ENCODE results near the gene ATP9B.
"Not testable (repeated sequence)": the region's sequence is repeated elsewhere in the genome, so short reads cannot be mapped to it uniquely, and the experiment has no call there.

The ATP9B gene

DNA sequence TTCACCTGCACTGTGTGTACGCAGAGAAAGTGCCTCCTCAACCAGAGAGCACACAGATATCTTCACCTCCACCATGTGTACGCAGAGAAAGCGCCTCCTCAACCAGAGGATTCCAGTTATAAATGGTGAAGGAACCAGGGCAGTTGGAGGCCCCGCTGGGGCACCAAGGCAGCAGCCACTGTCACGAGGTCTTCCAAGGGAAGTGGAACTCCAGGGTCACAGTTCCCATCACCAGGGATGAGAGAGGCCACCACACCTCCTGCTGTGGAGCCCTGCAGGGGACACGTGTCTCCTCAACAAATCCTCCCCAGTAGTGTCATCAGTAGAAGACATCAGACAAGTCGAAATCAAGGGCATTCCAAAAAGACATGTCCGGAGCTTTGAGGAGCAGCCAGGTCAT is 298.3 kb downstream of the ATP9B start:
- DNase-seq, result no peak

DNA sequence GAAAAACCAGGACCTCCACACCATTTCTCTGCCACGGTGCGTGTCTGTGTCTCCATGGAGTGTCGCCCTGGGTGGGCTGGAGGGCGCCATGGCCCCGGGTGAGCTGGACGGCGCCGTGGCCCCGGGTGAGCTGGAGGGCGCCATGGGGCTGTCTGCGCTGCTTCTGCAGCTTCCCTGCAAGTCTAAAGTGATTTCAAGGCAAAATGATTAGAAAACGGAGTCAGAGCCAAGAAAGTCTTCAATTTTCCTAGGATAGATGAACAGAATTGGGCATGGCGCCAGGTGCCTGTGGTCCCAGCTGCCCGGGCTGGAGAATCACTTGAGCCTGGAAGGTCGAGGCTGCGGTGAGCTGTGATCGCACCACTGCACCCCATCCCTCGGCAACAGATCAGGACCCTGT is 298.8 kb downstream of the ATP9B start:
- no peak for DNase-seq

DNA sequence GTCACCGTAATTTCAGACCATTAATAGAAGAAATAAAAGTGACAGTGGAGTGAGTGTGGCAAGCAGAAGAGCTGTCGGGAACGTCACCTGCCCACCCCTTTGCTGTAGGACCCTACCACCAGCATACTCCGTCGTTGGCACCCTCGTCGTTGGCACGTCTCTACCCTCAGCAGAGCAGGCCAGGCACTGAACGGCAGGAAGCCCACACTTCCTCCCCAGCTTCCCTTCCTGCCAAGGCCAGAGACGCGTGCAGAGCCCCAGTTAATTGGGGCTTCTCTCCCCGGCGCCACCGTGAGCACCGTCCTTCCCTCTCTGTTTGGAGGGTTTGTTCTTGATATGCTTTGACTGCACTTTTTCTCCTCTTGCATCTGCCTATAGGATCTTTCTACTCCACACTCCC is 299.5 kb downstream of the ATP9B start:
- DNase-seq, result no peak

DNA sequence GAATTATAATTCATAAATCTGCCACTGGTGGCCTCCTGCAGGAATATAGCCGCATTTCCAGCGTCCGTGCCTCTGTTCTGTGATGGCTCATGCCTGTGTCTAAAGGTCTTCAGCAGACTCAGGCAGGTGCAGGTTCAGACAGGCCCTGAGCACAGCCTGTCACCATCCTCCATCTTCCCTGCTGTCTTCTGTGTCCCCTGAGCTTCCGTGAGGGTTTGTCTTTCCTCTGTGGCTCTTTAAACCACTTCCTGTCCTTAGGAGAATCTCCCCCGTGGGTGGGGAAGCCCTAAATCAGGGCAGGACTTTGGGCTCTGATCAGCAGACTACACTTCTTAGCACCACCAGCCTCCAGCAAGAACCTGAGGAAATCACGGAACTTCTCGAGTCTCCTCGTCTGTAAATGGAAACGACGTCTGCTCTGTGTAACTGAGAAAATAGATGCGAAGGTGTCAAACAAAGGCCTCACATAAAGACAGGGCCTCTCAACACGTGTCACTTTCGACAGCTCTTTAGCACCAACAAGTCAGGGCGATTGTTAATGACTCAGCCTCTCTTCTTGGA is 302.4 kb downstream of the ATP9B start:
- no peak for DNase-seq

DNA sequence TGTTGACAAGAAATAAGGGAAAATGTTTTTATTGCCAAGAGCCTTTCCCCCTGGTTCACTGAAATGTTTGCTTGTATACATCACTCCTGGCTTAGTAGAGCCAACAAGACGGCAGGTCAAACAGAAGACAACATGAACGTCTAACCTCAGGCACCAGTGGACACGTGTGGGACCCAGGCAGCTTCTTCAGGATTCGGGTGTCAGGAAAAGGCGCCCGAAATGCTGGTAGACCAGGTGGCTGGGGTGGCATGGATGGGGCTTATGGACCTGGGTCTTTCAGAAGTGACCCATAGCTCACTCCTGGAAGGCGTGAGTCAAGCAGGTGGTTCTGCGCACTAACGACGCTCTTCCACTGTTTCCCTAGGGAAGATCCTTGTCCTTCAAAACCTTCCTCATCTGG is 303.3 kb downstream of the ATP9B start:
- no peak for DNase-seq

DNA sequence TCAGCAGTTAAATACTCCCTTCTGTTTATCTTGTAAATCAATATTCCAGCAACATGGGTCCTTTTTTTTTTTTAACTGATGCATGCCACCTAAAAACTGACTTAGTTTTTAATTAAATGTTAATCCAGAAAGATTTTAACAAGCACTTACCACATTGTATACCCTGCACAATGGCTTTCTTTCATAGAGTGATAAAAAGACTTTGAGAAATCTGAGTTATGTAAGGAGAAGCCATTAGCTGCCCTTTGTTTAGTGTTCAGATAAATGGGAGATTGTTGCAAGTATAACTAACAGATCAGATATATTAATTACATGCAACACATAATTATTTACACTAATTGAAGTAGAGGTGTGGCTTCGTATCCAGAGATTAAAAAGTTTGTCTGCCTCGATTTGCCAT is 303.8 kb downstream of the ATP9B start:
- no peak for DNase-seq

DNA sequence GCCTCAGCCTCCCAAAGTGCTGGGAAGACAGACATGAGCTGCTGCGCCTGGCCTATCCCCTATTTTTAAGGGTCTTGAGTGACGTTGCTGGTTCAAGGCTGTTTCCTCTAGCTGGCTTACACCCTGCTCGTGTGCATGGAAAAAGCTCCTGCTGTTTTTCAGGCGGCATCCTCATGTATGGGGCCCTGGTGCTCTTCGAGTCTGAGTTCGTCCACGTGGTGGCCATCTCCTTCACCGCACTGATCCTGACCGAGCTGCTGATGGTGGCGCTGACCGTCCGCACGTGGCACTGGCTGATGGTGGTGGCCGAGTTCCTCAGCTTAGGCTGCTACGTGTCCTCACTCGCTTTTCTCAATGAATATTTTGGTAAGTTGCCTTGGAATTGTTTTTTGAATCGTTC is 304.5 kb downstream of the ATP9B start:
- DNase-seq, result no peak

DNA sequence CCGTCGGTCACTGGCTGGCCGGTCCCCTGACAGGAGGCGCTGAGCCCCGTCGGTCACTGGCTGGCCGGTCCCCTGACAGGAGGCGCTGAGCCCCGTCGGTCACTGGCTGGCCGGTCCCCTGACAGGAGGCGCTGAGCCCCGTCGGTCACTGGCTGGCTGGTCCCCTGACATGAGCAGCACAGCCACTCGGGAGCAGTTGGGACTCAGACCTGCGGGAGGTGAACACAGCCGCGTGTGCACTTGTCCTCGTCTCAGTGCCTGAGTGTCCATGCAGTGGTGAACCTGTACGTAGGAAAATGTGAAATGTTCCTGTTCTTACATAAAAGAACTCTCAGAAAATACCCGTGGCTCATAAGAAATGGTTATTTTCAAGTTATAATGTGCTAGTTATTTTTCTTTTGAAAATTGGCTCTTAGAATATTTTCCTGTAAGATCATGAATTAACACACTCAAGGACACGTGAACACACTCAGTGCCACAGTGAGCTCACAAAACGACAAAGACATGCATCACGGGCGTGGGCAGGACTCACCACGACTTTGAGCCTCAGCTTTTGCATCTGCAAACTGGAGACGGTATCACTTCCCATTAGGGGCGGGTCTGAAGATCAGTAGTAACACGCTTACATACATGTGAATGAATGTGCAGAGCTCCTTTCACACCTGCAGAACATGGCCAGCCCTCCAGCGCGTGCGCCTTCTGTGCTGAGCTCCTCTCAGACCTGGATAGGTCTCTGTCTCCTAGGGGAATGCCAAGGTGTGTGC is 305.4 kb downstream of the ATP9B start:
- no peak for DNase-seq

DNA sequence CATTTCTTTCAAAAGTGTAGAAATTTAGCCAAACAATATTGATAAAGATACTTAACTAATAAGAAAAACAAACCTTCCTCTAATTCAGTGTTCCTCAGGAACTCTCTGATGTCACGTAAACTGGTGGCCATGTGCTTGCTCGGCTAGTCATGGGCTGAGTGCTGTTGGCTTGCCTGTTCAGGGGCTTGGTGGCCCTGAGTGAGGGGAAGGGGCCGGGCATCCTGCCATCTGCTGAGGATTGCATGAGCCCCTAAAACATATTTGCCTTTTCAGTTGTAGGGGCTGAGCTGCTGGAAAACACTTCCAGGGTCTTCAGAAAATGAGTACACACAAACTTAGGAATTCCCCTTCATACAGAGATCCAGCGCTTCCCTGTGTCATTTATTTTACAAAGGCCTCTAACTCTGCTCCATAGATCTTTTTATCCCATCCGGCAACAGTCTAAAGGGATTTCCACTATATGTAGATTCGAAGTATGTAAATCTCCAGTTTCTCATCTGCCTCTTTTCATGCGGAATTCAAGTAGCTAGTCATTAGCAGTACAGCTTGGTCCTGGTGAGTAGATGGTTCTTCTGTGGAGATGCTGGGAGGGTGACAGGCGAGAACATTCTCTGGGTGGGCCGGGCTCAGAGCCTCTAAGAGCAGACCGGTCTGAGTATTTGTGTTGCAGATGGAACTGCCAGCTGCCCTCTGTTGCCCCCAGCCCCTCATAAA is 306.4 kb downstream of the ATP9B start:
- DNase-seq, result no peak

DNA sequence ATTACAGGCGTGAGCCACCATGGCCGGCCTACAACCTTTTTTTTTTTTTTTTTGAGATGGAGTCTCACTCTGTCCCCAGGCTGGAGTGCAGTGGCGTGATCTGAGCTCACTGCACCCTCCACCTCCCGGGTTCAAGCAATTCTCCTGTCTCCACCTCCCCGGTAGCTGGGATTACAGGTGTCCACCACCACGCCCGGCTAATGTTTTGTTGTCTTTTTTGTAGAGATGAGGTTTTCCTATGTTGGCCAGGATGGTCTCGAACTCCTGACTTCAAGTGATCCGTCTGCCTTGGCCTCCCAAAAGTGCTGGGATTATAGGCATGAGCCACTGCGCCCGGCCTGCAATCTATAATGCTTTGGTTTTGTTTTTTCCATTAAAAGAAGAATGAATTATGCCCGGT is 307.5 kb downstream of the ATP9B start:
- DNase-seq, result not testable (repeated sequence)

DNA sequence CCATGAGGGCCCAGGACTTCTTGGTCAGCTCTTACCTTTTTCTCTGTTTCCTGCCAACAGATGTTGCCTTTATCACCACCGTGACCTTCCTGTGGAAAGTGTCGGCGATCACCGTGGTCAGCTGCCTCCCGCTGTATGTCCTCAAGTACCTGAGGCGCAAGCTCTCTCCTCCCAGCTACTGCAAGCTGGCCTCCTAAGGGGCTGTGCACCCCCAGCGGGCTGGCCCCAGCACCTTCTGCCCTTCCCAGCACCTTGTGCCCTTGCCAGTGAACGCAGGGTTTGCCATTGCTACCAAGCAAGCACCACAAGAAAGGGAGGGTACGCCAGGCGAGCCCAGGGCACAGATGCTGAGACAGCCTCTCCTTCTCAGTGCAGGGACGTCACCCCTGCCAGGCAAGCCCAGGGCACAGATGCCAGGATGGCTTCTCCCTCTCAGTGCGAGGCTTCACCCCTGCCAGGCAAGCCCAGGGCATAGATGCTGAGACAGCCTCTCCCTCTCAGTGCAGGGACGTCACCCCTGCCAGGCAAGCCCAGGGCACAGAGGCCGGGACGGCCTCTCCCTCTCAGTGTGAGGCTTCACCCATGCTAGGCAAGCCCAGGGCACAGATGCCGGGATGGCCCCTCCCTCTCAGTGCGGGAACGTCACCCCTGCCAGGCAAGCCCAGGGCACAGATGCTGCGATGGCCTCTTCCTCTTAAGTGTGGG is 308.1 kb downstream of the ATP9B start:
- DNase-seq, result no peak

DNA sequence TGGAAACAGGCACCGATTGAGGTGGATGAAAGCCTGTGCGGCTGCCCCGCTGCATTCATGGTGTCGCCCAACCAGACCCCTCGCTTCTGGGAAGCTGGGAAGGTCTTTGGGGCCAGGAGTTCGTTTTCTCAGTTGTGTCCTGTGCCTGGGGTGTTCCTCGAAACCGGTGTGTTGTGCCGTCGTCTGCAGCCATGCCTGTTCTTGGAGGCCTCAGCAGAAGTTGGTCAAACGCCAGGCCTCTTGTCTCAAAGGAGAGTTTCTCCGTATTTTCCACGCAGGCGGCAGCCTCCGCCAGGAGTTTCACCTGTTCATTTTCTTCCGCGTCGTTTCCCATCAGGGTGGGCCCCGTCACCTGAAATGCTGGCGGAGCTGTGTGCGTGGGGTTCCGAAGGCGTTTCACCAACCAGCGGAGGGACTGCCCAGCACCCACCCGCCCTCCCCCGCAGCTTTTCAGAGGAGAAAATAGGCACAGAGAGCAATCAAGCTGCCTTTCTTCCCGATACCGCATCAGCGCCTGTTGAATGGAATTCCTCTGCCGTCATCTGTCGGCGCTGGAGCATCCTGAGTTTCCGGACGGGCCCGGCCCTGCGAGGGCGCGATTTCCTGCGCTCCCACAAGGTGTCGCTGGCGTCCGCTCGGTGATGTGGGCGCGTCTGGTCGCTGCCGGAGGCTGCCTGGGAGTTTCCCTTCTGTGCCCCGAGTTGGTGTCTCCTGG is 309.5 kb downstream of the ATP9B start:
- DNase-seq, result peak; percentile 68

DNA sequence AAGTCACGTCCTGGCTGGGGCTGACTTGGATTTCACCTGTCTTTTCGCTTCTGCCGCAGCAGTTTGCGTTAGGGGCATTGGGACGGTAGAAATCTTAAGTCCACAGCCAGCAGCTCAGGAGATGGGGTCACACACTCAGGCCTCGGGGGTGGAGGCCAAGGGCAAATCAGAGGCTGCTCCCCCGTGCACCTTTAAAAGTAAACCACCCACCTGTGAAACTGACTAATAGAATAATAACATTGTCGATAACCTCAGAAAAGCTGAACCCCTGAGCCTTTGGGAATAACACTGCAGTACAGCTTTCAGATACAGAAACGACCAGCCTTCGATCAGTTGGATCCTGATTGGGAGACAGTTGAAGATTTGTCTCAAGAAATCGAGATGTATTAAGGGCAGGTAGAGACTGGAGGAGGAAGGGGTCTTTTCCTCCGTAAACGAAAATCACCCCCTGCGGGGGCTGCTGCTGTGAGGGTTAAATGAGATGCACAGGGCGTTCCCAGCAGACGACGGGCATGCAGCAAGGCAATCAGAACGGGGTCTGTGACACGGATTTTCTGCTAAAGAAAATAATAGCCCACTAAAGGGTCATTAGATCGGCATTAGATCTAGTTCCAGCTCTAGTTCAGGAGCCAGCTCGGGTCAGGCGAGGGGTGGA is 310.2 kb downstream of the ATP9B start:
- no peak for DNase-seq

DNA sequence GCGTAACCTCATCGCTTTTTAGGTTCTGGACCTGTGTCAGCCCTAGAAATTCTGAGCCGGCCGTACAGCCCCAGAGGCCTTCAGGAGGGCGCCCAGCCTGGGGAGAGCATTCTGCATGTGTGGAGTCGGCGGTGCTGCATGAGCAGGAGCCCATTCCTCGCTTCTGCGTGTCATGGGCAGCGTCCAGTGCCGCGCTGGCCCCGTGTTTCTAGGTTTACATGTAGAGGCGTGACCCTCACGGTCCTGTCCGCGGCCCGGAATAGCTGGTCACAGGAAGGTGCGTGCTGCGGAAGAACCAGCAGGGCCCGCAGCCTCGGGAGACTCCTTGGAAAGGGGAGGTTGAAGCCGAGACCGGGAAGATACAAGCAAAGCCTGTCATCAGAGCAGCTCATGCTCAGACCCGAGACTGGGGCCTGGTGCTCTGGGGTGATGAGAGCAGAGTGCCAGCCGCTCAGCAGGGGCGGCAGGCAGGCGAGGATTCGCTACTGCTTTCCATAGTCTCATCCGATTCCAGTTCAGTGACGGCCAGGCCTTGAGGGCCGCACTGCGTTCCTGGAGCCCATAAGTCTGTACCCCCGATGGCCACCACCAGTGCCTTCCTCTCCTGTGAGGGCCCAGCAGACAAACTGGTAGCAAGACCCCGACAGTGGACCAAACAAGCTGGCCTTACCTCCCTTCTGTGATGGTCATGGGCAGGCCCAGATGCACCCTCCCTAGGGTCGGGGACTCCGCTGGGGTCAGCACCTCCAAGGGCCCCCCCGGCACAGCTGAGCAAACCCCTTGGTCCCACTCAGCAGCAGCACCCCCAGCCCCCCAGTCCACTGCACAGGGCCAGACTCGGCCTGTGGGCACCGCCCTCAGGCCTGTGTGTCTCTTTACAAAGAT is 311.0 kb downstream of the ATP9B start:
- no peak for DNase-seq

DNA sequence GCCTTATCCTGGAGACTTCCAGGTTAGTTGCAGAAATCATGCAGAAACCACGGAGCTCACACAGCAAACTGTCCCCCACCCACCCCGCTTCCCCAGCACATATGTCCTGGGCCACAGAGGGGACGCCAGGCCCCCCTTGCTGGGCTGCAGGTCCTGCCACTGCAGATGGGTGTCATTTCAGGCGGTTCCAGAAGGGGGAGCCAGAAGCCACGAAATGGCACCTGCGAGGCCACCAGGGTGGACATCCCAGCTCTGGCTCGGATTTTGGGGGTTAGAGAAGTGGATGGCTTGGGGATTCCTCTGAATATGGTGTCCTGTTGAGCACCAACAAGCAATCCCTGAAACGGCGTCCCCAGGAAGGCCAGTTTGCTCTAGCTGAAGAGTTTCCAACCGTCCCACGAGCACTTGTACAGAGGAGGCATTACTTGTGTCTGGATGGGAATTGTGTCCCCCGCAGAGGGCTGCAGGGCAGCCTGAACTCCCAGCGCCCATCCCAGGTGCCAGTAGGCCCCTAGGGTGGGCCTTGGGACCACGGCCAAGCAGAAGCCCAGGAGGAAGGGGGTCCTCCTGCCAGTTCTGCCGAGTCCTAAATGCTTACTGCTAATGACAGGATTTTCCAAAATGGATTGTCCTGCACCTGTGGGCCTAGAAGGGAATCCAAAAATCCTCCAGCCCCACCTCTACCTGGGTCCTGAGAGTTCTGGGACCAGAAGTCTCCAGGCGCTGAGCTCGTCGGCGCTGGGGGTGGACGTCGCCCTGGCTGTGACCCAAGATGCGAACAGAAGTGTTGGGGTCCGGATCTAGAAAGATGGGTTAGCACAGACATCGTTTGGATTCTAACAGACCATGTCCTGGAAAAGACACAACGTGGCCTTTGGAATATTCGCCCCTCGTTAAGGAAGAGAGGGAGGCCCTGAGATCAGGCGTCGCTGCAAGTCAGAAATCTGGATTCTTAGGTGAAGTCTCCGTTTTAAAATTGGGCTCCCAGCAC is 311.9 kb downstream of the ATP9B start:
- peak; percentile 37 for DNase-seq

DNA sequence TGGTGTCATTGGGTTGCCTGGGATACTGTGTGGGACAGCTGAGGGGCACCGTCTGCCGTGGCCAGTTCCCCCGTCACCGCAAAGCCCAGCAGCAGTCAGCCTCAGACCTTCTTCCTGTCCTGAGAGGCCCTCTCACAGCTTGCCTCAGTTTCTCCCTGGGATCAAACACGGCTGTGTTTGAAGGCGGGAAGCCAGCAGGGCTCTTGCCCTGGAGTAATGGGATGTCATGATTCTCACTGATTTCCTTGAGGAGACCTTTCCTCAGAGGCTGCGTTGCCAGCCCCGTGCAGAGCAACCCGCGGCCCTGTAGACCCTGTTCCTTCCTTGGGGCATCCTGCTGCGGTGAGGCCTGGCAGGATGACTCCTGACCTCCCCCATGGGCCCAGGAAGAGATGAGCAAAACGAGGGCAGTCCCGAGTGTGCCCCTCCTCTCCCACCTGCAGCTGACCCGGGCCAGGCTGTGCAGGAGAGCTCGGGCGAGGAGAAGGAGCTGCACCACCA is 312.7 kb downstream of the ATP9B start:
- DNase-seq, result no peak

DNA sequence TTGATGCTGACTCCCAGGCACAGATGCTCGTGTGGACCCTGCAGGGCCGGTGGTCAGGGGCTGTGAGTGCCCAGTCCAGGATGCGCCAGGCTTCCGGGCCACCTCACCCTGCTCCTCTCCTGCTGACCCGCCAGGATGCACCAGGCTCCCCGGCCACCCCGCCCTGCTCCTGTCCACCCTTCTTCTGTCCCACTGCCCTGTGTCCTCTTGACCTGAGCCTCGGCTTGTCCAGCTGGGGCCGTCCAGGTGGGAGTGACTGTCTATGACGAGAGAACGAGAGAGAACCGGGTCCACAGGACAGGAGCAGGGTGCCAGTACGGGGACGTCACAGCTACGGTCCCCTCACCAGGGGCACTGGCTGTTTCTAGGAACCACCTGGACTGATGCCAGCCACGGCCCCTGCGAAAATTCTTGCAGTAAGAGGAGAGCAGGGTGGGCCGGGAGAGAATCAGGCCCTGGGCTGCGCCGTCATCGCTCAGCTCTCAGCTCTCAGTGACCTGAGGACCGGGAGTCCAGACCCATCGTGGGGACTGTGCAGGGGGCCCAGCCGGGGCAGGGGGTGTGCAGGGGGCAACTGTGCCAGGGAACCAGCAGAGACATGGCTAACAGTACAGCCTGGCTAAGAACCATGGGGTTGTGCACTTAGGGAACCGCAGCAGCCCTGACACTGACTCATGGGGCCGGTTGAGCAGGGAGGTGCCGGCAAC is 313.6 kb downstream of the ATP9B start:
- DNase-seq, result no peak

DNA sequence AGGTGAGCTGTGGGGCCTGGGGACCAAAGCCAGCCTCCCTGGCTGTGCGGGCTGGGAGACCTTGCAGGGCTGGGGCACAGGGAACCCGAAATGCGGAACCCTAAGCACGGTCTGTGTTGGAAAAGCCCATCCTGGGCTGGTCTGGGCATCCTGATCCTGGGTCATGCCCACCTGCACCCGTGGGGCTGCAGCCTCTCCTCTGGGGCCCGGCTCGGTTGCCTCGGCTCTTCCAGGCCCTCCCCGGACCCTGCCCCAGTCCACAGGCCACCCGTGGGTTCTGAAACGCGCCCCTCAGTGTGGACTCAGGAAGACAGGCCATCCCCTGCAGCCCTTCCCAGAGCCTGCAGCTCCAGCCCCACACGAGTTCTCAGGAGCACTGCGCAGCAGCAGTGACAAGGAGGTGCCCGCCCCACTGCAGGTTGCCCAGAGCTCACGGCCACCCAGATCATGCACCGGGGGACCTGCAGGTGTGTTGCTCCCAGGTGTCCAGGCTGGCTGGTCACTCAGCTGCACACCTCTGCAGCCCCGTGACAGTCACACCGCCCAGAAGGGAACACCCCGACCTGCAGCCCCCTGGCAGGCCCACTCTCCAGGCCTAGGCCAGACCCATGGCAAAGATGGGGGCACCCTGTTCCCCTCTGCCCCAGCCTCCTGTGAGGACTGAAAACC is 314.3 kb downstream of the ATP9B start:
- no peak for DNase-seq
